Right lobe of liver (tissue), 6 donors: ENCODE data around the gene LGR4. TPM values are rescaled to one million over a fixed set of nuclear protein-coding genes. Genes with fewer than 3 reads are reported as not detected.
A peak's percentile ranks its signal among the peaks of the same experiment; 100 is the strongest.

Experiments used
- ATAC-seq, 4 donors: fragments of 200-7000 bp; cut with Tn5 transposase; one replicate each; pipeline ENCODE4 v1.9.1; 2020; ENCODE audit warnings: mild to moderate bottlenecking in 4 of 4, moderate library complexity in 4 of 4
- DNase-seq, 3 donors: peaks; one replicate each; pipeline ENCODE4 v3.0.0-alpha.2; 2020
- H3K27ac ChIP-seq, 3 donors: fragments of 200-600 bp; one replicate each; pipeline ENCODE4 v1.8.0; 2022
- H3K27me3 ChIP-seq, 2 donors: fragments of 200-600 bp; one replicate each; pipeline ENCODE4 v1.8.0; 2022
- H3K36me3 ChIP-seq, 4 donors: fragments of 200-600 bp; sonication (generic) in 1 of 4; one replicate each; pipeline versions ENCODE4 v1.5.1 to v1.8.0; 2017 to 2022; ENCODE audit warnings: control low read depth in 1 of 4
- H3K4me1 ChIP-seq, 4 donors: fragments of 200-600 bp; sonication (generic) in 1 of 4; one replicate each; pipeline versions ENCODE4 v1.5.1 to v1.8.0; 2017 to 2022; ENCODE audit warnings: control low read depth in 1 of 4
- H3K4me3 ChIP-seq, 3 donors: fragments of 200-600 bp; one replicate each; pipeline ENCODE4 v1.8.0; 2022
- H3K9me3 ChIP-seq, 4 donors: fragments of 200-600 bp; sonication (generic) in 1 of 4; one replicate each; pipeline versions ENCODE4 v1.5.1 to v1.8.0; 2017 to 2022; ENCODE audit warnings: control low read depth in 1 of 4
- CTCF ChIP-seq, 4 donors: fragments of 200-600 bp in 3 of 4; fragments of 450-650 bp in 1 of 4; IDR thresholded peaks; one replicate each; pipeline versions ENCODE4 v1.5.1 to v1.8.0; 2016 to 2022; ENCODE audit warnings: antibody characterized with exemption in 4 of 4, mild to moderate bottlenecking in 2 of 4
- POLR2A ChIP-seq: fragments of 450-650 bp; IDR thresholded peaks from one replicate; pipeline ENCODE4 v1.6.1; 2017; ENCODE audit warnings: antibody characterized with exemption, mild to moderate bottlenecking
- WGBS: methylation state at CpG from one replicate; pipeline ENCODE4 v1.1.6; 2018; ENCODE audit warnings: low coverage, low lambda C conversion rate; ENCODE audit not compliant: insufficient coverage; ENCODE audit errors: missing lambda C conversion rate; 5-methylcytosine and 5-hydroxymethylcytosine counted together
- intact Hi-C, 2 donors: fragments of 100-400 bp; cut with DNase I; formaldehyde crosslinking; loops; one replicate each; pipeline versions ENCODE4 v1.11.2 to v1.14.1; 2022
- total RNA-seq, 6 experiments: library from RNA; depleted of rRNA in 2 of 6; stranded (reverse); fragments of >200 nt in 2 of 6; fragmentation: NEBNext Ultra II Directional in 3 of 6; extraction: Animal tissue kit (Norgen Biotek cat#: 25700) in 3 of 6; gene quantifications; one replicate each; pipeline versions ENCODE4 v1.1.0 to v1.2.4, GENCODE V29; 2016 to 2023
- donor health status: DM: no; HTN: yes; CAD: no.
- donor health status: DM: no; HTN: no; CAD: no.
- donor health status: DM: no; HTN: no; CAD: no.
- donor health status: DM: no; HTN: yes; CAD: no.
- donor health status: DM: no; HTN: yes; CAD: no.

The LGR4 gene
- total RNA-seq, 6 experiments from 2014 or later: 32.5 to 46.3 (median 44.1) TPM

- TF ChIP-seq CTCF (IDR thresholded peaks at IDR 0.05) (no peak), POLR2A (no peak)
- Histone ChIP-seq H3K36me3 (no peaks in the 10 kb centered on the region), H3K9me3 (no peaks in the 10 kb centered on the region), H3K27ac (peak overlapping the region in 1 of 3 donors; percentile 64), H3K27me3 (no peaks in the 10 kb centered on the region), H3K4me1 (peaks cover 0 to 41% (median 16%) of the 10 kb centered on the region in 4 donors), H3K4me3 (no peak overlapping the region)
- WGBS: 89% methylated on average over 2 of the region's 2 CpGs
- DNase-seq: no peak
- intact Hi-C loops: no loop called here
- ATAC-seq: no peak
Measured at GRCh38 chr11:27403195-27403594, 69.4 kb downstream of the LGR4 start.

- no peak for TF ChIP-seq POLR2A
- no peak for TF ChIP-seq CTCF (IDR thresholded peaks at IDR 0.05)
- ATAC-seq (no peak), DNase-seq (no peak)
- Histone ChIP-seq H3K4me1 (peaks cover 0 to 48% (median 20%) of the 10 kb centered on the region in 4 donors), H3K9me3 (no peaks in the 10 kb centered on the region), H3K4me3 (no peak overlapping the region), H3K27ac (peak overlapping the region; percentile 31 to 71 (median 64)), H3K36me3 (no peaks in the 10 kb centered on the region), H3K27me3 (no peaks in the 10 kb centered on the region)
- intact Hi-C loops: no loop called here
- 57% methylated on average over 2 of the region's 2 CpGs for WGBS
Measured at GRCh38 chr11:27402450-27402849, 70.1 kb downstream of the LGR4 start.

GRCh38 chr11:27401833-27402316 lies 70.7 kb downstream of the LGR4 start:
- TF ChIP-seq CTCF (IDR thresholded peaks at IDR 0.05) (no peak), POLR2A (no peak)
- 20% methylated on average over 5 of the region's 5 CpGs for WGBS
- no peaks in the 10 kb centered on the region for H3K36me3 ChIP-seq
- peaks cover 0 to 54% (median 23%) of the 10 kb centered on the region in 4 donors for H3K4me1 ChIP-seq
- intact Hi-C loops: no loop called here
- H3K27me3 ChIP-seq: no peaks in the 10 kb centered on the region
- no peaks in the 10 kb centered on the region for H3K9me3 ChIP-seq
- H3K4me3 ChIP-seq: no peak overlapping the region
- peak overlapping the region; percentile 31 to 71 (median 64) for H3K27ac ChIP-seq
- ATAC-seq (peak; percentile 72 to 85 (median 82)), DNase-seq (peak in 1 of 3 donors; percentile 50)

GRCh38 chr11:27401280-27401832 lies 71.2 kb downstream of the LGR4 start:
- ATAC-seq (no peak), DNase-seq (no peak)
- H3K27me3 ChIP-seq: no peaks in the 10 kb centered on the region
- H3K4me1 ChIP-seq: peaks cover 0 to 59% (median 25%) of the 10 kb centered on the region in 4 donors
- H3K27ac ChIP-seq: peak overlapping the region; percentile 4 to 71 (median 64)
- intact Hi-C loops: no loop called here
- no peak for TF ChIP-seq CTCF (IDR thresholded peaks at IDR 0.05)
- TF ChIP-seq POLR2A: no peak
- no peak overlapping the region for H3K4me3 ChIP-seq
- WGBS: 62% methylated on average over 5 of the region's 5 CpGs
- no peaks in the 10 kb centered on the region for H3K9me3 ChIP-seq
- H3K36me3 ChIP-seq: no peaks in the 10 kb centered on the region
